Measurements from ENCODE around the gene FUCA2. TPM values are rescaled to one million over a fixed set of nuclear protein-coding genes. Genes with fewer than 3 reads are reported as not detected.

Gene FUCA2
- total RNA-seq, 1 experiment from 2014 or later: 15.3 TPM

GRCh38 chr6:143457563-143458359 is 53.8 kb downstream of the FUCA2 start:
- H3K36me3 ChIP-seq (ENCODE audit: insufficient read depth, low read length, poor library complexity, severe bottlenecking): no peaks in the 10 kb centered on the region
- H3K9me3 ChIP-seq (ENCODE audit: low read depth, low read length, poor library complexity, severe bottlenecking): no peaks in the 10 kb centered on the region
- H3K4me1 ChIP-seq (ENCODE audit: insufficient read depth, low read length, poor library complexity, severe bottlenecking): no peaks in the 10 kb centered on the region
- intact Hi-C loops (cut with micrococcal nuclease; ENCODE audit: unreplicated experiment): no loop called here
- ChIA-PET CTCF (no interaction called here), POLR2A (ENCODE audit: low non-redundant PET) (no interaction called here)
- no TSS peak for BruUV-seq (replicated peaks)
- TF ChIP-seq, protein P1, sequence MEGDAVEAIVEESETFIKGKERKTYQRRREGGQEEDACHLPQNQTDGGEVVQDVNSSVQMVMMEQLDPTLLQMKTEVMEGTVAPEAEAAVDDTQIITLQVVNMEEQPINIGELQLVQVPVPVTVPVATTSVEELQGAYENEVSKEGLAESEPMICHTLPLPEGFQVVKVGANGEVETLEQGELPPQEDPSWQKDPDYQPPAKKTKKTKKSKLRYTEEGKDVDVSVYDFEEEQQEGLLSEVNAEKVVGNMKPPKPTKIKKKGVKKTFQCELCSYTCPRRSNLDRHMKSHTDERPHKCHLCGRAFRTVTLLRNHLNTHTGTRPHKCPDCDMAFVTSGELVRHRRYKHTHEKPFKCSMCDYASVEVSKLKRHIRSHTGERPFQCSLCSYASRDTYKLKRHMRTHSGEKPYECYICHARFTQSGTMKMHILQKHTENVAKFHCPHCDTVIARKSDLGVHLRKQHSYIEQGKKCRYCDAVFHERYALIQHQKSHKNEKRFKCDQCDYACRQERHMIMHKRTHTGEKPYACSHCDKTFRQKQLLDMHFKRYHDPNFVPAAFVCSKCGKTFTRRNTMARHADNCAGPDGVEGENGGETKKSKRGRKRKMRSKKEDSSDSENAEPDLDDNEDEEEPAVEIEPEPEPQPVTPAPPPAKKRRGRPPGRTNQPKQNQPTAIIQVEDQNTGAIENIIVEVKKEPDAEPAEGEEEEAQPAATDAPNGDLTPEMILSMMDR (conservative IDR thresholded peaks at IDR 0.05; ENCODE audit: low read depth, low read length): no peak
- TF ChIP-seq EZH2 (IDR thresholded peaks at IDR 0.05; ENCODE audit: borderline replicate concordance, low read depth, low read length, poor library complexity, severe bottlenecking): no peak
- no peaks in the 10 kb centered on the region for H3K27me3 ChIP-seq (replicated peaks; ENCODE audit: insufficient read depth, low read depth, low read length, poor library complexity)
- no peak overlapping the region for H3K27ac ChIP-seq (ENCODE audit: low read depth, low read length, poor library complexity, severe bottlenecking)
- H3K4me3 ChIP-seq (ENCODE audit: low read depth, low read length, poor library complexity, severe bottlenecking): no peak overlapping the region
- DNase-seq (ENCODE audit: low spot score): no peak

DNA sequence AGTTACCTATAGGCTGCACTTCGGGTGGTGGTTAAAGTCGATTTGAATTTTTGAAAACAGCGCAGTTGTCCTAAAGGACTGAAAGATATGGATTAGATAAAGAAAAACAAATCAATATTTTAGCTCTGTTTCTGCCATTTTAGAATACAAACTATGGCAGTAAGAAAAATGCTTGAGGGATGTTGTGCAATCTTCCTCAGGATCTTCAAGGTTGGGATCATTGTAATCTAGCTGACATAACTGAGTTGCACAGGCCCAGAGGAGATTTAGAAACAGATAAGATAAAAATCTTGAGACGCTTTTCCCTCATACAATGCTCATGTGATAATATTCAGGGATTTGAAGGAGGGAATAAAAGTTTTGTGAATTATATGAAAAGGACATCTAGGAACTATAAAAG is 60.0 kb downstream of the FUCA2 start:
- no peak for DNase-seq (ENCODE audit: low spot score)
- BruUV-seq (replicated peaks): TSS peak; percentile 57
- CTCF ChIA-PET: no interaction called here
- Histone ChIP-seq H3K4me3 (ENCODE audit: low read depth, low read length, poor library complexity, severe bottlenecking) (peak overlapping the region; percentile 57), H3K4me1 (ENCODE audit: insufficient read depth, low read length, poor library complexity, severe bottlenecking) (peaks cover 7% of the 10 kb centered on the region), H3K27me3 (replicated peaks; ENCODE audit: insufficient read depth, low read depth, low read length, poor library complexity) (no peaks in the 10 kb centered on the region), H3K27ac (ENCODE audit: low read depth, low read length, poor library complexity, severe bottlenecking) (no peak overlapping the region), H3K9me3 (ENCODE audit: low read depth, low read length, poor library complexity, severe bottlenecking) (no peaks in the 10 kb centered on the region), H3K36me3 (ENCODE audit: insufficient read depth, low read length, poor library complexity, severe bottlenecking) (no peaks in the 10 kb centered on the region)
- intact Hi-C loops (cut with micrococcal nuclease; ENCODE audit: unreplicated experiment): no loop called here
- POLR2A ChIA-PET (ENCODE audit: low non-redundant PET): no interaction called here
- TF ChIP-seq, protein P1 (conservative IDR thresholded peaks at IDR 0.05; ENCODE audit: low read depth, low read length): no peak
- no peak for TF ChIP-seq EZH2 (IDR thresholded peaks at IDR 0.05; ENCODE audit: borderline replicate concordance, low read depth, low read length, poor library complexity, severe bottlenecking)

DNA sequence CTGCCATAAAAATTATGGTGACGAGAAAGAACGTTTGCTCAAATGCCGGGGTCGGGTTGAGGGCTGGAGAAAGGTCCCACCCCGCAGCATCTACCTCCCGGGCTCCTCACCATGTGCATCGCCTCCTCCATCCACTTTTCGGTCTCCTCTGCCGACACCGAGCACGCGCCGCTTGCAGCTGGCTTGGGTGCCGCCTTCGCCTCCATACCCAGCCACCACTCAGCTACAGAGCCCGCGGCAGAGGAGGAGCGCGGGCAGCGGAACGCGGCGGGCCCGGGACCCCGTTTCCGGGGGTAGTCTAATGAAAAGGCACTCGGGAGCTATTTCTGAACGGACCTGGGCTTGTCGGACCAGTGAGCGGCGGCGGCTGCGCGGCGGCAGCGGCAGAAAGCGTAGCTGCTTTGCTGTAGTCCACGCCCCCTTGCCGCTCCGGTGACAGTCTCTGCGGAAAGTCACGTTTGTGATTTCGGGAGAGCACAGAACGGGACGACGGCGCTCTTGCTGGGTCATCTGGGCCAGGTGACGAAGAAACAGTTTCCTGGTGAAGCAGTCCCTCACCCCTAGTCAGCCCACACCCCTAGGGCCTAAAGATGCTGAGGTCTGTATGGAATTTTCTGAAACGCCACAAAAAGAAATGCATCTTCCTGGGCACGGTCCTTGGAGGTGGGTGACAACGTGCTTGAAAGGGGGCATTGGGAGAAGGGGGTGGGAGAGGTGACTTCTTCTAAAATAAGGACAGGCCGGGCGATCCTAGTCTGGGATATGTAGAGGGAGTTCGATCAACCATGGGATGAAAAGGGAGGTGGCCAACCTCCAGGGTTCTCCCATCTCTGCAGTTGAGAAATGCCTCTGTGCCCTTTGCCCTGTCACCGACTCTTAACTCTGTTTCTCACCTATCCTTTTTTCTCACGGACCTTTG is 60.8 kb downstream of the FUCA2 start, which contains the start of the genes ADAT2 and PEX3:
Gene ADAT2, minus strand, starts transcription at position 243 of the 919 bp plus-strand sequence. Its CDS starts 37 bp downstream, at position 206.
Gene PEX3, plus strand, starts transcription at position 353 of the 919 bp plus-strand sequence. Its CDS starts 238 bp downstream, at position 591.
- no peak for TF ChIP-seq EZH2 (IDR thresholded peaks at IDR 0.05; ENCODE audit: borderline replicate concordance, low read depth, low read length, poor library complexity, severe bottlenecking)
- TF ChIP-seq, protein P1 (conservative IDR thresholded peaks at IDR 0.05; ENCODE audit: low read depth, low read length): no peak
- H3K27me3 ChIP-seq (replicated peaks; ENCODE audit: insufficient read depth, low read depth, low read length, poor library complexity): no peaks in the 10 kb centered on the region
- peaks cover 7% of the 10 kb centered on the region for H3K4me1 ChIP-seq (ENCODE audit: insufficient read depth, low read length, poor library complexity, severe bottlenecking)
- peak within 1 kb of the TSS; percentile 71 for H3K27ac ChIP-seq (ENCODE audit: low read depth, low read length, poor library complexity, severe bottlenecking)
- H3K4me3 ChIP-seq (ENCODE audit: low read depth, low read length, poor library complexity, severe bottlenecking): peak within 1 kb of the TSS; percentile 57
- DNase-seq (ENCODE audit: low spot score): peak; percentile 95
- no TSS peak for BruUV-seq (replicated peaks)
- H3K9me3 ChIP-seq (ENCODE audit: low read depth, low read length, poor library complexity, severe bottlenecking): no peaks in the 10 kb centered on the region
- POLR2A ChIA-PET (ENCODE audit: low non-redundant PET): no interaction called here
- CTCF ChIA-PET: interaction anchor here (0.6 kb wide), 1 partner anchor 378 kb away, joined by 5 read pairs; no protein-coding TSS in a partner anchor
- intact Hi-C loops (cut with micrococcal nuclease; ENCODE audit: unreplicated experiment): no loop called here
- no peaks in the 10 kb centered on the region for H3K36me3 ChIP-seq (ENCODE audit: insufficient read depth, low read length, poor library complexity, severe bottlenecking)
